ENCODE measurements around the gene CACTIN.
"Not testable (repeated sequence)": the region's sequence is repeated elsewhere in the genome, so short reads cannot be mapped to it uniquely, and the experiment has no call there.

CACTIN gene

DNA sequence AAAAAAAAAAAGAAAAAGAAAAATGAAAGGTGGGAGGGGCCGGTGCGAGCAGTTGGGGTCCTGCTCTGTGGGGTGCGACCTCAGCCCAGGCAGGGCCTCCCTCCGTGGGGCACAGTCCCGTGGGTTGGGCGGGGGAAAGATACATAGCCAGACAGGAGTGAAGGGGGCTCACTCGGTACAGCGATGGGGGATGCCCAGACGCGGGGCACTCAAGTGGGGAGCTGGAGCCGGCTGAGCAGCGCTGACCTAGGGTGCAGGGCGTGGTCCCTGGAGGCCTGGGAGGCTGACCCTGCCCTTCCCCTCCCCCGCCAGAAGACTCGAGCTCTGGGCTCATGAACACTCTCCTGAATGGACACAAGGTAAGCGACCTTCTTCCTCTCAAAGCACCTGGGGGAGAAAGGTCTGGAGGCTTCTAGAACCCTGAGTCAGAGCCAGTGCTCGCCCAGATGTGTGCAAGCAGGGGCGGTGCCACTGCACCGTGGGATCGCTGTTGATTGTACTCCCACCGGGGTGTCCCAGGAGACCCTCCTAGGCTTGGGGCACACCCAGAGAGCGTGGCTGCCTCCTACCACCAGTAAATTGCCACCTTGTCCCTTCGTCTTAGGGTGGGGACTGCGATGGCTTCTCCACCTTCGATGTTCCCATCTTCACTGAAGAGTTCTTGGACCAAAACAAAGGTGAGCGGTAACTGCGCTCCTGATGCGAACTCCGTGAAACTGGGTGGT is 50.5 kb downstream of the CACTIN start:
- no peak for DNase-seq (ENCODE audit: low read depth, low spot score)
- H3K27ac ChIP-seq, result no peak overlapping the region

DNA sequence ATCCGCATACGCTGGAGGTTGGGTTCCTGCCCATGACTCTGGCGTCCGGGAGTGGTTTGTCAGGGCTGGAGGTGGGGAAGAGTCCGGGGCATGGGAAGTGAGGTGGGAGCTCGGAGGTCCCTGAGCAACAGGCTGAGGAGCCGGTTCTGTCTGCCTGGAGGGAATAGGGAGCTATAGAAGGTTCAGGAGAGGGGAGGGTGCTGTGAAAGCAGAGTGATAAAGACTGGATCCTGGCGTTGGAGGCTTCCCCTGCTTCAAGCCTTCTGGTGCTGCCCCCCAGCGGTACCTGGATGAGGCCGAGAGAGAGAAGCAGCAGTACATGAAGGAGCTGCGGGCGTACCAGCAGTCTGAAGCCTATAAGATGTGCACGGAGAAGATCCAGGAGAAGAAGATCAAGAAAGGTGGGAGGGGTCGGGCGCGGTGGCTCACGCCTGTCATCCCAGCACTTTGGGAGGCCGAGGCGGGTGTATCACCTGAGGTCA is 51.3 kb downstream of the CACTIN start:
- H3K27ac ChIP-seq, result no peak overlapping the region
- DNase-seq (ENCODE audit: low read depth, low spot score), result no peak

DNA sequence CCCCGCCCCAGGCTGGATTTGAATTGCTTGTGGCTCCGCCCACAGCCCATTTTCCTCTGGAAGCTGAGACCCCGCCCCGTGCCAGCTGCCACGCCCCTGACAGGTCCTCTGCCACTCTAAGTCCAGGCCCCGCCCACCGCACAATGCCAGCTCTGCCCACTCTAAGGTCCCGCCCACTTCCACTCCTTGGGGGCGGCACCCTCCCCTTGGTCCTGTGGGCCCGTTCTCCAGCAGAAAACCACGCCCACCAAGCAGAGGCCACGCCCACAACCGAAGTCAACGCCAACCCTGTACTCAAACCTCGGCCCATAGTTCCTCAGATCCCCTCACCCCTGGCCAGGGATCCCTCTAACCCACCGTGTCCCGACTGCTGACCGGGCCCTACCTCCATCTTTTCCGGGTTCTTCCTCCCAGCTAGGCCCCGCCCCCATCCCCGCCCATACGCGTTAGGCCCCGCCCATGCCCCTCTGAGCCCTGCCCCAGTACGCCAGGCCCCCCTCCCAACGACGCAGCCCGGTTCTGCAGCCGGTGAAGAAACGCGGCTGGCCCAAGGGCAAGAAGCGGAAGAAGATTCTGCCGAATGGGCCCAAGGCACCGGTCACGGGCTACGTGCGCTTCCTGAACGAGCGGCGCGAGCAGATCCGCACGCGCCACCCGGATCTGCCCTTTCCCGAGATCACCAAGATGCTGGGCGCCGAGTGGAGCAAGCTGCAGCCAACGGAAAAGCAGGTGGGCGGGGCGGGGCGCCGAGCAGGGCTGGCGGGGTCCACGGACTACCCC is 52.5 kb downstream of the CACTIN start:
- H3K27ac ChIP-seq, result no peak overlapping the region
- DNase-seq (ENCODE audit: low read depth, low spot score), result peak; percentile 87

DNA sequence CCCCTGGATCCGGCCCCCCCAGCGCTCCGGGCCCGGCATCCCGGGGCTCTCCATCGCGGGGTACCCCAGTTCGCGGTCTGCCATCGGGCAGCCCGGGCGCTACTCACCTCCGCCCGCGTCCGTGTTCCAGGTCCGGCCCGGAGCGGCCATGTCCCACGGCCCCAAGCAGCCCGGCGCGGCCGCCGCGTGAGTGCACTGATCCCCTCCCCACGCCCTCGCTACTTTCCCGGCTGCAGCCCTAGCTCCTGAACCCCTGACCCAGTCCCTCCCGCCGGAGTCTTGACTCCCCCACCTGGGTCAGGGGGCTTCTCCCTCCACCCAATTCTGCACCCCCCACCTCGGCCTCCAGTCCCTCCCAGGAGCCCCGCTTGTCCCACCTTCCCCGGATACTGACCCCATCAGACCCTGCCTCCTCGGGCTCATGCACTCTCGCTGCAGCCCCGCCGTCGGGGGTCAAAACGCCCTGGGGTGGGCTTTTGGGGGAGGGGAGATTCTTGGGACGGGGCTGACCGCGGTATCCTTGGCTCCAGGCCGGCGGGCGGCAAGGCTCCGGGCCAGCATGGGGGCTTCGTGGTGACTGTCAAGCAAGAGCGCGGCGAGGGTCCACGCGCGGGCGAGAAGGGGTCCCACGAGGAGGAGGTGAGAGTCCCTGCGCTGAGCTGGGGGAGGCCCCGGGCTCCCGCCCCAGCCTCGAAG is 53.3 kb downstream of the CACTIN start:
- peak overlapping the region; percentile 56 for H3K27ac ChIP-seq
- DNase-seq (ENCODE audit: low read depth, low spot score), result no peak

DNA sequence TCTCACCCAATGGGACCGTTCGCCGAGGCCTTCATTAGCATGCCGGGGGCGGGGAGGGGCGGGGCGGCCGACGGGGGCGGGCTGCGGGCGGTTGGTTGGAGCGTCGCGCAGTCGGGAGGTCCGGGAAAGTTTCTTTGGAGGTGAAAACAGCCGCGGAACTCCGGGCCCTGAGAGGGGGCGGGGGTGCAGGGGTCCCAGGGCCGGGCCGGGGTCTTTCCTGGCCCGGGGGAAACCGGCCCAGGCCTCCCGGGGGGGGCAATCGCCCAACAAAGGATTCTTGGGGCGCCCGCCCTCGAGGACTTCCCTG is 53.8 kb downstream of the CACTIN start, which contains the start of gene HMG20B:
Gene HMG20B, plus strand, starts transcription at position 90 of the 307 bp plus-strand sequence. CDS start 366 bp downstream, outside the sequence.
- H3K27ac ChIP-seq, result peak within 1 kb of the TSS; percentile 56
- no peak for DNase-seq (ENCODE audit: low read depth, low spot score)

DNA sequence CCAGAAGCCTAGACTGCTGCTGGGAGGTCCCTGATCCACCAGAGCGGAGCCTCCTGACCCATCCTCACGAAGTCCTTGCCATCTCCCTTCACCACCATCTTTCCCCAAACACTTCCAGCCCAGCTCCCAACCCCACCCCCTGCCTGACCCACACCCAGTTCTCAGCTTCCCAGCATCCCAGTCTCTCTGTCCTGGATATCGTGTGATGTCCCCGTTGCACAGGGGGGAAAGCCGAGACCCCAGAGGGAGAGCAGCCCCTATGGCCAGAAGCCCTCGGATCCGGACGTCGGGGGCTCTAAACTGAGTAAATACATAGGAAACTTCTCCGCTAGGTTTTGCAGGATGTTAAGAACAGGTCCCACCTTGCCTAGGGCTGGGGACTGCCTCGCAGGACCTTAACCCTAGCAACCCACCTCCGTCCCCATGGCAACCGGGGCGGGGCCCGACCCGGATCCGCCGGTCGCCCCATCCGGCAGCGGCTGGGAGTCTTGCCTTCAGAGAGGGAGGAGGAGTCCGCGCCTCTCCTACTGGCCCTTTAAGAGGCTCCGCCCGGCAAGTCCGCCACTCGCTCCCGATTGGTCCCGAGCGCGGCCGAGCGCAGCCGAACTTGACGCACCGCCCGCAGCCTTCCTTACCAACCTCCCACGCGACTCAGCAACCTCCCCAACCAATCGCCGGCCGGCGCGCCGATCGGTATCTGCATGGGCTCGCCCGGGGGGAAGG is 54.3 kb downstream of the CACTIN start:
- H3K27ac ChIP-seq, result peak overlapping the region; percentile 56
- DNase-seq (ENCODE audit: low read depth, low spot score), result peak; percentile 98

DNA sequence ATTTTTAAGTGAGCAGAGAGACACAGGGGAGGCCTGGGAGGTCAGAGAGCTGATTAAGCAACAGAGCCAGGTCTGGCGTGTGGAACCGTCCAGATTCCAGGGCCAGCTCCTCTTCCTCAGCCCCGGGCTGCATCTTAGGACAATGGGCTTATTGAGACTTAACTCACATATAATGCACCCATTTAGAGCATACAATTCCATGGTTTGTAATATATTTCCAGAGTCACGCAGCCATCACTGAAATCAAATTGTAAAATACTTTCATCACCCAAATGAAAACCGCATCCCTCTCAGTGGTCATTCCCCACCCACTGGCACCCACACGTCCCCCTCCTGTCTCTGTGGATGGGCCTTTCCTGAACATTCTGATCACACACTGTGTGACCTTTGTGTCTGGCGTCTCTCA is 56.0 kb downstream of the CACTIN start:
- DNase-seq (ENCODE audit: low read depth, low spot score), result no peak
- H3K27ac ChIP-seq, result peak overlapping the region; percentile 18

DNA sequence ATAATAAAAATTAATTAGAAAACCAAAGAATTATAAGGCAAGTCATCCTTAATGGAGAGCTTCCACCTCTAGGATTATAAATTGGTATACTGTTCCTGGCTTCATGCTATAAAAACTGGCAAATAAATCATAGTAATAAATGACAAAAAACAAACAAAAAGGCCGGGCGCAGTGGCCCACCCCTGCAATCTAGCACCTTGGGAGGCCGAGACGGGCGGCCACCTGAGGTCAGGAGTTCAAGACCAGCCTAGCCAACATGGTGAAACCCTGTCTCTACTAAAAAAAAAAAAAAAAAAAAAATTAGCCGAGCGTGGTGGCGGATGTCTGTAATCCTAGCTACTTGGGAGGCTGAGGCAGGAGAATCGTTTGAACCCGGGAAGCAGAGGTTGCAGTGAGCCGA is 56.5 kb downstream of the CACTIN start:
- DNase-seq (ENCODE audit: low read depth, low spot score); H3K27ac ChIP-seq: not testable (repeated sequence)

DNA sequence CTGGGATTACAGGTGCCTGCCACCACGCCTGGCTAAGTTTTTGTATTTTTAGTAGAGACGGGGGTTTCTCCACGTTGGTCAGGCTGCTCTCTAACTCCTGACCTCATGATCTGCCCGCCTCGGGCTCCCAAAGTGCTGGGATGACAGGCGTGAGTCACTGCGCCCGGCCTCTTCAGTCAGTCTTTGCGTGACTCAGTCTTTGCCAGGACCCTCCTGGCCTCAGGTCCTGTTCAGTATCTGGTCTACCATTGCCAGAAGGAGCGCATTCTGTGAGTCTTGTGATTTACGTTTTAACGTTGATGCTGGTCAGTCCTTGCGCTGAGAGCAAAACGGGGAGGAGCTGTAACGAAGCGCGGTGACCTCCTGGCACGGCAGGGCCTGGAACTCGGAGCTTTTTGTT is 61.5 kb downstream of the CACTIN start:
- DNase-seq (ENCODE audit: low read depth, low spot score), result no peak
- H3K27ac ChIP-seq, result no peak overlapping the region

DNA sequence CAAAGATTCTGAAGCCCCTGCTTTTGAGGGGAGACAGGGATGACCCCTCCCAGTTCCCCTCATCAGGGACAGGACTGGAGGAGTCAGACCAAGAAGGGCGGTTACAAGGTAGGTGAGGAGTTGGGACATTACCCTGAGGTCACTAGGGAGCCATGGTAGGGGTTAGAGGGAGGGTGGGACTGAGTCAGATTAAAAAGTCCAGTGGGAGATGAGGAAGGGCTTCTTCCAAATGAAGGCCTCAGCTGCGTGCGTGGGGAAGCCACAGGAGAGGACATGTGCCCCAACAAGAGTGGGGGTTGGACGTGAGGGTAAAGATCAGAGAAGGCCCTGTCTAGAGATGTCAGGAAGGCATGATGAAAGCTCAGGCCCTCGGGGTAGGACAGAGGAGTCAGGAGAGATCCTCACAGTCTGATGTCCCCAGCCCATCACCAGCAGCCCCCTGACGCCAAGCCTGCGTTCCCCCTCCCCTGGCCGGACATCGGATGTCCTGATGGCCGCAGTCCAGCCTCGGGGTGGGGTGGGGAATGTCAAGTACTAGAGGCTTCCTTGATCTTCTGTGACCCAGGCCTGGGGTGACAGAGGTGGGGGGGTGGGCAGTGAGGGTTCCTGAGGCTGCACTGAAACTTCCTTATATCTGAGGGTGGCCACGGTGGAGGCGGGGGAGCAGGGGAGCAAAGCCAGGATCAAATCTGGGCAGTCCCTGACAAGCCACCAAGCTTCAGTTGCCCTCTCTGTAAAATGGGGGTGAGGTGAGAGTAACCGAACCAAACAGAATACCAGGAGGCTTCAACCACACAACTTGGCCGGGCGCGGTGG is 62.7 kb downstream of the CACTIN start:
- no peak overlapping the region for H3K27ac ChIP-seq
- no peak for DNase-seq (ENCODE audit: low read depth, low spot score)

Measured in epithelial cell of prostate (primary cell).